ENCODE data around the gene SNED1. TPM values are rescaled to one million over a fixed set of nuclear protein-coding genes. Genes with fewer than 3 reads are reported as not detected.
A peak's percentile ranks its signal among the peaks of the same experiment; 100 is the strongest.

Gene SNED1
- total RNA-seq, 1 experiment from 2014 or later = 22.0 TPM

DNA sequence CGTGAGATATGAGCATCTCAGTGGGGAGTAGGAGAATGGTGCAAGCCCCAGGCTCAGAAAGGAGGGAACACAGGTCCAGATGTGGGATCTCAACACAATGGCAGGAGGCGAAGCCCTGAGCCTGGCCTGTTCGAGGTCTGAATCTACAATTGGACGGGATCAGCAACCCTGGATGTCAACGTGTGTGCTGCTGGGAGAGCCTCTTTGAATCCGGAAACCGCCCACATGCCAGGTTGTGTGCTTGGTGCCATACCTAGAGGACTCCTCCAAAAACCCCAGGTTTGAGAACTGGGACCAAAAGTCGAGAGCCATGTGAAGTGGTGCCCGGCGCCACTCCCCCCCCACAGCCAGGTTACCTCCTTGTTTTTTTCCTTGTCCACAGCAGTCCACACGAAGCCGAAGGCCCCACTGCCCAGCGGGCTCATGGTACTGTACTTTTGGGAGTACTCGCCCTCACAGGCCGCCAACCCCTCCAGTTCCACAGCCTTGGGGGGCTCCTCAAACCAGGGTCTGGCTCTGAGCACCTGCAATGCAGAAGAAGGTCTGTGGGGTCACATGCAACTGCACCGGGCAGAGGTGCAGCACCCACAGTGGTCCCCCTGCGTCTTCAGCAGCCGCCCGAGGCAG, 124.1 kb downstream of the SNED1 start:
- no peak overlapping the region for H3K4me3 Mint-ChIP-seq (ENCODE audit: unreplicated experiment)
- BruUV-seq (replicated peaks) = no TSS peak
- POLR2A ChIA-PET = no interaction called here
- H3K9me3 Mint-ChIP-seq (ENCODE audit: unreplicated experiment) = no peaks in the 10 kb centered on the region
- CTCF ChIA-PET = no interaction called here
- intact Hi-C loops (cut with micrococcal nuclease) = no loop called here
- no peaks in the 10 kb centered on the region for H3K27me3 Mint-ChIP-seq (ENCODE audit: insufficient read depth, unreplicated experiment)
- no peak overlapping the region for H3K27ac Mint-ChIP-seq (ENCODE audit: low read depth, unreplicated experiment)
- DNase-seq (ENCODE audit: unreplicated experiment) = no peak
- H3K36me3 Mint-ChIP-seq (ENCODE audit: insufficient read depth, unreplicated experiment) = no peaks in the 10 kb centered on the region
- no peak for TF ChIP-seq CTCF (IDR thresholded peaks at IDR 0.05; ENCODE audit: unreplicated experiment)
- H3K4me1 Mint-ChIP-seq (ENCODE audit: insufficient read depth, unreplicated experiment) = no peaks in the 10 kb centered on the region

DNA sequence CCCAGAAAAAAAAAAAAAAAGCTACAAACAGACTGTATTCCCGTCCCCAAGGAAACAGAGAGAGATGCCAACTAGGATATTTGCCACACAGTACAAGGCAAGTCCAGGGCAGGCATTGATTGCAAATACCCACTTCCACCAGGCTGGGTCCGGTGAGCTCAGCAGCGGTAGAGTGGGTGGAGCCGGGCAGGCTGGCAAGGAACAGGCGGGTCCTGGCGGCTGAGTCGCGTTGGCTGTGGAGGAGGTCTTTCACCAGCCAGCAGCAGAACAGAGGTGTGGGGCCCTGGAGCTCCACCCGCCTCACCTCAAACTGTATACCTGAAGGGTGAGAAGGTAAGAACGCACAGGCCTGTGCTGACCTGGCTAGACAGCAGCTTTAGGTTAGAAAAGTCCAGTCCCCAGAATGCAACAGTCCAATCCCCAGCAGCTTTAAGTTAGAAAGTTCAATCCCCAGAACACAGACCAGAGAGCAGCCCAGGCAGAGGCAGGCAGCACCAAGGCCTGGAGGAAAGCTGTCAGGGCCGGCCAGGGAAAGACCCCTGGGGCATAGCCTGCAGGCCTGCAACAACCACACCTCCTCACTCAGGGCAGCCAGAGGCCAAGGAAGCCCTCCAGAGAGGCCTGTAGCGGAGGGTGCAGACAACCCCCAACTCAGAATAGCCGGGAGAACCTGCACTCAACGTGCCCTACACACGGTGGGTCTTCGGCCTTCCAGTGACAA, 125.6 kb downstream of the SNED1 start:
- intact Hi-C loops (cut with micrococcal nuclease) = no loop called here
- ChIA-PET CTCF (interaction anchor here (0.6 kb wide), 1 partner anchor 1466 kb away, joined by 3 read pairs; no protein-coding TSS in a partner anchor), POLR2A (interaction anchor here (0.7 to 1.6 kb wide), 2 partner anchors 24 to 579 kb away, joined by 3 to 4 read pairs; no protein-coding TSS in a partner anchor)
- peak; percentile 11 for DNase-seq (ENCODE audit: unreplicated experiment)
- BruUV-seq (replicated peaks) = no TSS peak
- Mint-ChIP-seq H3K9me3 (ENCODE audit: unreplicated experiment) (no peaks in the 10 kb centered on the region), H3K36me3 (ENCODE audit: insufficient read depth, unreplicated experiment) (no peaks in the 10 kb centered on the region), H3K27me3 (ENCODE audit: insufficient read depth, unreplicated experiment) (no peaks in the 10 kb centered on the region), H3K4me1 (ENCODE audit: insufficient read depth, unreplicated experiment) (no peaks in the 10 kb centered on the region), H3K4me3 (ENCODE audit: unreplicated experiment) (no peak overlapping the region), H3K27ac (ENCODE audit: low read depth, unreplicated experiment) (no peak overlapping the region)
- TF ChIP-seq CTCF (IDR thresholded peaks at IDR 0.05; ENCODE audit: unreplicated experiment) = no peak

GRCh38 chr2:241125626-241126025, 127.2 kb downstream of the SNED1 start:
- H3K27ac Mint-ChIP-seq (ENCODE audit: low read depth, unreplicated experiment) = no peak overlapping the region
- POLR2A ChIA-PET = interaction anchor here (1.6 kb wide), 1 partner anchor 26 kb away, joined by 4 read pairs; no protein-coding TSS in a partner anchor
- H3K4me3 Mint-ChIP-seq (ENCODE audit: unreplicated experiment) = no peak overlapping the region
- no peaks in the 10 kb centered on the region for H3K4me1 Mint-ChIP-seq (ENCODE audit: insufficient read depth, unreplicated experiment)
- intact Hi-C loops (cut with micrococcal nuclease) = no loop called here
- CTCF ChIA-PET = no interaction called here
- no peak for TF ChIP-seq CTCF (IDR thresholded peaks at IDR 0.05; ENCODE audit: unreplicated experiment)
- DNase-seq (ENCODE audit: unreplicated experiment) = no peak
- no TSS peak for BruUV-seq (replicated peaks)
- H3K27me3 Mint-ChIP-seq (ENCODE audit: insufficient read depth, unreplicated experiment) = no peaks in the 10 kb centered on the region
- no peaks in the 10 kb centered on the region for H3K36me3 Mint-ChIP-seq (ENCODE audit: insufficient read depth, unreplicated experiment)
- no peaks in the 10 kb centered on the region for H3K9me3 Mint-ChIP-seq (ENCODE audit: unreplicated experiment)

- no peak for DNase-seq (ENCODE audit: unreplicated experiment)
- no peak for TF ChIP-seq CTCF (IDR thresholded peaks at IDR 0.05; ENCODE audit: unreplicated experiment)
- H3K4me1 Mint-ChIP-seq (ENCODE audit: insufficient read depth, unreplicated experiment) = no peaks in the 10 kb centered on the region
- POLR2A ChIA-PET = no interaction called here
- CTCF ChIA-PET = no interaction called here
- H3K4me3 Mint-ChIP-seq (ENCODE audit: unreplicated experiment) = no peak overlapping the region
- H3K27me3 Mint-ChIP-seq (ENCODE audit: insufficient read depth, unreplicated experiment) = no peaks in the 10 kb centered on the region
- intact Hi-C loops (cut with micrococcal nuclease) = no loop called here
- BruUV-seq (replicated peaks) = no TSS peak
- no peaks in the 10 kb centered on the region for H3K9me3 Mint-ChIP-seq (ENCODE audit: unreplicated experiment)
- no peak overlapping the region for H3K27ac Mint-ChIP-seq (ENCODE audit: low read depth, unreplicated experiment)
- H3K36me3 Mint-ChIP-seq (ENCODE audit: insufficient read depth, unreplicated experiment) = no peaks in the 10 kb centered on the region
Observed at GRCh38 chr2:241126201-241126611, 127.8 kb downstream of the SNED1 start.

All from MCF 10A (cell line).